Endothelial cell of hepatic sinusoid (primary cell): ENCODE measurements around the gene FNDC5.

Source experiments
- in situ Hi-C: cut with HindIII; loops from 2 replicates; pipeline ENCODE4 v1.10.0; 2017; ENCODE audit warnings: low sequenced_read_pairs

The FNDC5 gene

DNA sequence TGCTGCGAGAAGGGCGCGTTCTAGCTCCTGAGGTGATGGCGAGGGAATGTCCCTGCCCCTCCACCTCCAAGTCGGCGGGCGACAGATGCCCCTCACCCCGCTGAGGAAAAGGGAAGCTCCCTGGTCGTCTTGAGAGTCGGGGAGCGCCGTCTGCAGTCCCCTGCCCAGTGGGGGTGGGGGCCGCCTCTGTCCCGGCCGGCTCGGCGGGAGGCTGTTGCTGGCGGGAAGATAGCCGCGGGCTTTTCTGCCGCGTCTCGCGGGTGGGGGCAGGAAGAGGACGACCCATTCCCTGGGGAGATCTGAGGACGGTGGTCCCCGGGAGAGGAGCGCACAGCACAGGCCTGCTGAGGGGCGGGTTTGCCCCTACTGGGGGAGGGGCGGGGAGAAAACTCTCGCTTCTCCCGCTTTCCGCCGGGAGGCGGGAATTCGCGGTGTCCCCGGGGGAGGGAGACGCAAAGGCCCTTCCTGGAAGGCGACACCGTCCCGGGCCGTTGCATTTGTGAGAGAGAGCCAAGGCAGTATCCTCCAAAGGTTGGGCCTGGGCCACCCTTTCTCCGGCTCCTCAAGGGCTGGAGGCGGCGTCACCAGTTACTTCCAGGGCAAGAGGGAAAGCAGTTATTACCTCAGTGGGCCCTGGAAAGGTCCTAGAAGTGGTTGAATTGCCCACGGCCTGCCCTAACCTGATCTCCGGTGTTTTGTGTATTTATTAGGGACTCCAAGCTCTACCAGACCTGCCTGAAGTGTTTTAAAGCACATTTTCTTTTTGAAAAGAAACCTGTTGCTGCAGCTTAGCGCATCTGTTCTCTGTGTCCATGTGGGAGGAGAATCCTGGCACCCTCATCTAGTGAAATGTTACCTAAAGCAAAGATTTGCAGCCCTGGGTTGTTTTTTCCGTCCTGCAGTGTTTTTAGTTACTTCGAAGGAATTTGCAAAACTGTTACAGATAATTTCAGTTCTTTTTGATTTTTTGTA lies 52.6 kb downstream of the FNDC5 start:
- in situ Hi-C loops = no loop called here

DNA sequence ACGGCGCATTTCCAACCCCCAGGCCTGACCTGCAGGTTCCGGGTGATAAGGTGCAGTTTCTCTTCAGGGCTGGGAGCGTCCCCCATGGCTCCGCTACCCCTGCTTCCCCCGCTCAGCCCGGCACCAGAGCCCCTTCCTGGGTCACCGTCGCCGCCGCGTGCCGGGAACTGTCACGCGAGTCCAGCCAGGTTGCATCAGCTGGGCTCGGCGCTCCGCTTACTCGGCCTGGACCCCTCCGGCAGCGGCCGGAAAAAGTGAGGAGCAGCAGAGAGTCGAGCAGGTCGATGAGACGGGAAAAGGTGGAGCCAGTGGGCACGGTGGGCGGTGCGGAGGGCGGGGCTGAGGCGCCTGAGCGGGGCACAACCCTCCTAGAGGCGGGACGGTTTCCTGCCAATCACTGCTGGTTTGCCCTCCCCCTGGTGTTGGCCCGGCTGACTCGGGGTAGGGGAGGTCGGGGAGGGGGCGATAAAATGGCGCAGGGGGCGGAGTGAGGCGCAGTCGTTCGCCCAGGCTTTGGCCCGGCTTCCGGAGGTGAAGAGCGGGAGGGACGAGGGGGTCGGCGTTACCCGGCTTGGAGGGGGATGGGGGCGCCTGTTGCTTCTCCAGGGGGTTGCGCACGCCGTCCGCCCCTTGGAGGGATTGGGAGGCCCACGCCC lies 53.4 kb downstream of the FNDC5 start, which contains the start of the genes S100PBP and YARS1:
Gene S100PBP (plus strand): TSS at position 495 of the 656 bp plus-strand sequence. CDS start 8,447 bp downstream, outside the sequence.
Gene YARS1 (minus strand): TSS at position 200 of the 656 bp plus-strand sequence. CDS start 114 bp downstream, at position 86.
- in situ Hi-C loops = no loop called here

DNA sequence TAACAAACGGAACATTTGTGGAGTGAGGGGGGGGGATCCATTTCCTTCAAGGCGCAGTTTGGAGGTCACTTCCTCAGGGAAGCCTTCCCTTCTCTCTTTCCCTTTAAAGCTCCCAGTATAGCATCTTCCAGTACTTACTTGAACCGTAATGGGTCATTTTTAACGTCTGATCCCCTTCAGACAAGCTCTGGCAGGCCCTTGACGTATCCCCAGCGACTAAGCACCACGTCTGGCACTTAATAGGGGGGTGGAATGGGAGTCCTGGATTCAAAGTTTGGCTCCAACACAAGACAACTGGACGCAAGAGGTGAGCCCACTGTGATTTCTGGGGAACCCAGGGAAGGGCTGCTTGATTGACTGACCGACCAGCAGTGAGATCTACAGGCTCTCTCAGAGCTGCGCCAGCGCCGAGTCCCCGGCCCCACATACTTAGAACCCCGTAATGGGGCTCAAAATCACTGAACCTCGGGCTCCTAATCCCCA lies 54.0 kb downstream of the FNDC5 start:
- in situ Hi-C loops = no loop called here

DNA sequence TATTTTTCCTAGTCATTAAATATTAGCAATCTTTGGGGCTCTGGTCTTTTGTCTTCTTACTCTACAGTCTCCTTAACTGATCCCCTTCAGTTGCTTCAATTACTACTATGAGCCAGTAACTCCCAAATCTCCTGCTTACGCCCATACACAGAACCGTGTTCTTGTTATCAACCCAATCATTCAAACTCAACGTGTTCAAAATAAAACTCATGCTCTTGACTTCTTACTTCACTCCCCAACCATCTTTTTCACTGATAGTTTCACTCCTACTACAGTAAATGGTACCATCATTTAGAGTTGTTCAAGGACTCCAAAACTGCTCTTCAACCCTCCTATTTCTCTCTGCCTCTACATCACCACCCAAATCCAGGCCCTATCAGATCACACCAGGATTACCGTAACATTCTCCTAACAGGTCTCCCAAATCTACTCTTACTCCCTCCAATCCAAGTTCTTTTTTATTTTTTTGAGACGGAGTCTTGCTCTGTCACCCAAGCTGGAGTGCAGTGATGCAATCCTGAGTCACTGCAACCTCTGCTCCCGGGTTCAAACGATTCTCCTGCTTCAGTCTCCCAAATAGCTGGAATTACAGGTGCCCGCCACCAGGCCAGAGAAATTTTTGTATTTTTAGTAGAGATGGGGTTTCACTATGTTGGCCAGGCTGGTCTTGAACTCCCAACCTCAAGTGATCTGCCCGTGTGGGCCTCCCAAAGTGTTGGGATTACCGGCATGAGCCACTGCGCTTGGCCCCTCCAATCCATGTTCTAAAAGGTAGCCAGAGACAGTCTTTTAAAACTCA lies 56.6 kb downstream of the FNDC5 start:
- in situ Hi-C loops = no loop called here
